ENCODE measurements around the gene NDST1.

- TF ChIP-seq CTCF (IDR thresholded peaks at IDR 0.05 in 8 of 11, conservative IDR thresholded peaks at IDR 0.05 in 3 of 11) (no peak), POLR2A (IDR thresholded peaks at IDR 0.05) (no peak), POLR2AphosphoS5 (IDR thresholded peaks at IDR 0.05) (no peak)
These were observed 48.2 kb downstream of the NDST1 start for GRCh38 chr5:150556106-150556505.

All from spleen (tissue), 7 donors.